GM23338 (cell line): ENCODE data around the gene NFIA. TPM values are rescaled to one million over a fixed set of nuclear protein-coding genes. Genes with fewer than 3 reads are reported as not detected.

Experiments used
- ATAC-seq: fragments of 200-7000 bp; cut with Tn5 transposase; 3 replicates; pipeline ENCODE4 v1.9.1; 2020
- DNase-seq: peaks from one replicate; pipeline ENCODE4 v3.0.0-alpha.2; 2015; ENCODE audit warnings: low spot score
- H2AFZ ChIP-seq: fragments of 200-600 bp; sonication (generic); 2 replicates; pipeline ENCODE4 v1.8.0; 2016; ENCODE audit warnings: antibody characterized with exemption, mild to moderate bottlenecking, moderate library complexity
- H3F3A ChIP-seq: fragments of 200-600 bp; sonication (generic); replicated peaks from 2 replicates; pipeline ENCODE4 v1.8.0; 2017; ENCODE audit warnings: antibody characterized with exemption, mixed run types, low read depth
- H3K27ac ChIP-seq: fragments of 200-600 bp; sonication (generic); 2 replicates; pipeline ENCODE4 v1.6.1; 2016; ENCODE audit warnings: low read depth
- H3K27me3 ChIP-seq: fragments of 200-600 bp; sonication (generic); 2 replicates; pipeline ENCODE4 v1.8.0; 2016; ENCODE audit warnings: mild to moderate bottlenecking, mixed run types, moderate library complexity; ENCODE audit not compliant: insufficient read depth
- H3K36me3 ChIP-seq: fragments of 200-600 bp; sonication (generic); 2 replicates; pipeline ENCODE4 v1.8.0; 2016; ENCODE audit warnings: mild to moderate bottlenecking; ENCODE audit not compliant: insufficient read depth
- H3K4me1 ChIP-seq: fragments of 200-600 bp; sonication (generic); 2 replicates; pipeline ENCODE4 v1.8.0; 2016; ENCODE audit warnings: mild to moderate bottlenecking, moderate library complexity; ENCODE audit not compliant: insufficient read depth
- H3K4me2 ChIP-seq: fragments of 200-600 bp; sonication (generic); 2 replicates; pipeline ENCODE4 v1.7.1; 2017; ENCODE audit warnings: mixed run types
- H3K4me3 ChIP-seq: fragments of 200-600 bp; sonication (generic); 2 replicates; pipeline ENCODE4 v1.6.1; 2016; ENCODE audit warnings: mixed run types
- H3K79me2 ChIP-seq: fragments of 200-600 bp; sonication (generic); replicated peaks from 2 replicates; pipeline ENCODE4 v1.8.0; 2017; ENCODE audit warnings: mild to moderate bottlenecking; ENCODE audit not compliant: insufficient read depth
- H3K9me2 ChIP-seq: fragments of 200-600 bp; sonication (generic); 2 replicates; pipeline ENCODE4 v1.8.0; 2017; ENCODE audit not compliant: insufficient read depth
- H4K20me1 ChIP-seq: fragments of 200-600 bp; sonication (generic); replicated peaks from 2 replicates; pipeline ENCODE4 v1.8.0; 2017; ENCODE audit warnings: mild to moderate bottlenecking; ENCODE audit not compliant: insufficient read depth
- H3K27ac Mint-ChIP-seq: 2 replicates; pipeline ENCODE4 v1.8.0; 2020; ENCODE audit warnings: inconsistent platforms, mild to moderate bottlenecking, moderate library complexity, mixed read lengths
- H3K27me3 Mint-ChIP-seq: 3 replicates; pipeline ENCODE4 v1.8.0; 2022; ENCODE audit warnings: low read depth, mild to moderate bottlenecking, moderate library complexity, mixed read lengths, inconsistent platforms; ENCODE audit not compliant: insufficient read depth, poor library complexity
- H3K36me3 Mint-ChIP-seq: 3 replicates; pipeline ENCODE4 v1.8.0; 2021; ENCODE audit warnings: low read depth, mild to moderate bottlenecking, inconsistent platforms, moderate library complexity, mixed read lengths
- H3K4me1 Mint-ChIP-seq: 3 replicates; pipeline ENCODE4 v1.8.0; 2020; ENCODE audit warnings: mild to moderate bottlenecking, inconsistent platforms, mixed read lengths
- H3K4me3 Mint-ChIP-seq: 3 replicates; pipeline ENCODE4 v1.8.0; 2021; ENCODE audit warnings: moderate library complexity, mild to moderate bottlenecking, inconsistent platforms, mixed read lengths
- H3K9me3 Mint-ChIP-seq: 3 replicates; pipeline ENCODE4 v1.8.0; 2020; ENCODE audit warnings: moderate library complexity, mild to moderate bottlenecking, inconsistent platforms, mixed read lengths
- CREB1 ChIP-seq: fragments of 250-450 bp; sonication (Bioruptor Pico); IDR thresholded peaks from 2 replicates; pipeline ENCODE4 v1.5.0; 2020; ENCODE audit warnings: low read depth, mild to moderate bottlenecking, moderate library complexity
- CTCF ChIP-seq, 2 experiments: fragments of 200-600 bp in 1 of 2; sonication (generic) in 1 of 2; conservative IDR thresholded peaks; 2 replicates each; pipeline versions ENCODE4 v1.5.1 to v1.6.1; 2016 to 2017; ENCODE audit warnings: antibody characterized with exemption in 2 of 2, low read depth in 2 of 2, mild to moderate bottlenecking in 2 of 2, moderate library complexity in 1 of 2
- ETS1 ChIP-seq: IDR thresholded peaks from 2 replicates; pipeline ENCODE4 v1.6.1; 2016; ENCODE audit warnings: antibody characterized with exemption
- EZH2 ChIP-seq: fragments of 200-600 bp; sonication (generic); IDR thresholded peaks from one replicate; pipeline ENCODE4 v1.8.0; 2017; ENCODE audit warnings: antibody characterized with exemption, mild to moderate bottlenecking, low read depth; ENCODE audit not compliant: unreplicated experiment
- EZH2phosphoT487 ChIP-seq: fragments of 200-600 bp; sonication (generic); IDR thresholded peaks from one replicate; pipeline ENCODE4 v1.8.1; 2018; ENCODE audit warnings: antibody characterized with exemption; ENCODE audit not compliant: unreplicated experiment
- JUNB ChIP-seq: IDR thresholded peaks from one replicate; pipeline ENCODE4 v1.6.1; 2016; ENCODE audit warnings: antibody characterized with exemption; ENCODE audit not compliant: unreplicated experiment
- NANOG ChIP-seq: IDR thresholded peaks from 2 replicates; pipeline ENCODE4 v1.6.1; 2016; ENCODE audit warnings: antibody characterized with exemption, borderline replicate concordance
- POLR2AphosphoS5 ChIP-seq: IDR thresholded peaks from 2 replicates; pipeline ENCODE4 v1.6.1; 2016; ENCODE audit warnings: antibody characterized with exemption, low read depth
- REST ChIP-seq: IDR thresholded peaks from one replicate; pipeline ENCODE4 v1.6.1; 2018; ENCODE audit warnings: antibody characterized with exemption; ENCODE audit not compliant: unreplicated experiment
- STAT1 ChIP-seq: IDR thresholded peaks from one replicate; pipeline ENCODE4 v1.6.1; 2016; ENCODE audit warnings: antibody characterized with exemption; ENCODE audit not compliant: unreplicated experiment
- ZNF114 ChIP-seq: fragments of 250-450 bp; sonication (Bioruptor Pico); IDR thresholded peaks from 2 replicates; pipeline ENCODE4 v1.5.0; 2020; ENCODE audit warnings: mild to moderate bottlenecking, moderate library complexity
- ZNF331 ChIP-seq: fragments of 250-450 bp; sonication (Bioruptor Pico); IDR thresholded peaks from 2 replicates; pipeline ENCODE4 v1.5.0; 2020; ENCODE audit warnings: low read depth, mild to moderate bottlenecking, moderate library complexity
- ZNF462 ChIP-seq: fragments of 250-450 bp; sonication (Bioruptor Pico); IDR thresholded peaks from 2 replicates; pipeline ENCODE4 v1.5.0; 2020; ENCODE audit warnings: mild to moderate bottlenecking, moderate library complexity
- polyA plus RNA-seq: library from polyadenylated mRNA; unstranded; fragments of >200 nt; fragmentation: Nextera tagmentation; extraction: Ambion mirVana; gene quantifications from 2 replicates; pipeline ENCODE4 v1.2.1, GENCODE V29; 2016
- total RNA-seq: library from RNA; depleted of rRNA; stranded (reverse); fragments of >200 nt; shearing (Covaris generic); gene quantifications from 2 replicates; pipeline ENCODE4 v1.2.3, GENCODE V29; 2014

The NFIA gene
- total and polyA plus RNA-seq, 2 experiments from 2014 or later: 0.97 to 2.3 TPM

- Mint-ChIP-seq H3K4me1 (peaks cover 10% of the 10 kb centered on the region; the same call in 2 of the 3 replicates), H3K4me3 (no peak overlapping the region), H3K27me3 (peaks cover 2% of the 10 kb centered on the region), H3K36me3 (no peaks in the 10 kb centered on the region), H3K9me3 (no peaks in the 10 kb centered on the region), H3K27ac (no peak overlapping the region)
- Histone ChIP-seq H3K9me2 (no peaks in the 10 kb centered on the region), H3K4me1 (no peaks in the 10 kb centered on the region; the same call in 1 of the 2 replicates), H3K27me3 (no peaks in the 10 kb centered on the region), H3K36me3 (no peaks in the 10 kb centered on the region), H4K20me1 (no peaks in the 10 kb centered on the region), H3K4me2 (no peak overlapping the region), H3F3A (no peaks in the 10 kb centered on the region), H3K79me2 (no peaks in the 10 kb centered on the region), H2AFZ (no peak overlapping the region), H3K4me3 (no peak overlapping the region), H3K27ac (no peak overlapping the region)
- TF ChIP-seq STAT1 (no peak), ETS1 (no peak), NANOG (no peak), CREB1 (CRISPR knock-in tag) (no peak), ZNF462 (CRISPR knock-in tag) (no peak), CTCF (conservative IDR thresholded peaks at IDR 0.05; ENCODE audit: low read depth in 2 of 2) (no peak), EZH2 (no peak), POLR2AphosphoS5 (no peak), JUNB (no peak), EZH2phosphoT487 (no peak), REST (no peak), ZNF331 (no peak), ZNF114 (CRISPR knock-in tag) (no peak)
- no peak for ATAC-seq
- DNase-seq: no peak
These were observed 111.4 kb downstream of the NFIA start for GRCh38 chr1:61193808-61194207.
